Measurements from ENCODE around the gene OR51V1.
"Not testable (repeated sequence)": the region's sequence is repeated elsewhere in the genome, so short reads cannot be mapped to it uniquely, and the experiment has no call there.

OR51V1 gene

DNA sequence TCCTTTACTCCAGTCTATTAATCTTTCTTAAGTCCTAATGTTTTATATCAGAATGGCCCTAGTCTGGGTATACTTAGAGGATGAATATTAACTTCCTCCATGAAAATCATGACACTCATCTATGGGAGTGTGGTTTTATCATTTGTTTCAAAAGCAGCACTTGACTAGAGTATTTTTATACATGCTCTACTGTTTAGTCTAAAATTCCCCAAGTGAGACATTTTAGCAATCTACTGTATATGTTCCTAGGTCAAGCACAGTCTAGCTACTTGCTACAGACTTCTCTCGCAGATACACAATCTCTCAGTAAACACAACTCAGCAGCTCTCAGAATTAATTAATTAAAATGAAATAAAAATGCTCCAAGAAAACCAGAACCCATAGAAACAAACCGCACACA lies 29.3 kb upstream of the OR51V1 start:
- no peak for DNase-seq

DNA sequence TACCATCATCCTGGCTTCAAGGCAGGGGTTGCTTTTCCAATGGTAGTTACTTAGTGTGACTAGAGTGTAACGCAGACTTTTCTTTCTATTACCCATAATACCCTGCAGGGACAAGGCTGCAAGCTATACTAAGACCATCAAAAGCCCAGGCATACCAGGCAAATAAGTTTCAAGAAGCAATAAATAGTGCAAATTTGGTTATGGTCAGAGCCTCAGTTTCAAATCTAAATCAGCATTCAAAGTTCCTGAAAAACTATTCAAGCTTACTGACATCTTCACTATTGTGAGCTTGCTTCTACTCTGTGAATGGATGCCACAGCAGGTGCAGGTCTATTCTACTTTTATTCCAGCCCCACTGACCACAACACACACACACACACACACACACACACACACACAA lies 28.9 kb upstream of the OR51V1 start:
- DNase-seq, result no peak

DNA sequence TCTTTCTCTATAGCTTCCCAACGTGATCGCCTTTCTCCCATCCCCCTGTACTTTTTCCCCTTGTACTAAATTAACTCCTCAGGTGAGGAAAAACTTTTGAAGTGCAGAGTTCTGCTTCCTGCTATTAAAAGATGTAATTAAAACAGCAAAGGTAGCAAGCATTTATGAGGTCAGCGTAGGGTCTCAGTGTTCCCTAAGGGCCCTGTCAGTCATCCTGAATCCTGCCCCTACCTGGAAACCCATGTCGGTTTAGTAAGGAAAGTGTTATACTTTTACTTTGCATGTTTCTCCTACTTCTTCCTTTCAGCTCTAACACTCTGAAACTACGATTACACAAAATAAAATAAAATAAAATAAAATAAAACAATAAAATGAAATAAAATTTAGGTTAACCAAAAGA lies 27.6 kb upstream of the OR51V1 start:
- DNase-seq, result no peak

DNA sequence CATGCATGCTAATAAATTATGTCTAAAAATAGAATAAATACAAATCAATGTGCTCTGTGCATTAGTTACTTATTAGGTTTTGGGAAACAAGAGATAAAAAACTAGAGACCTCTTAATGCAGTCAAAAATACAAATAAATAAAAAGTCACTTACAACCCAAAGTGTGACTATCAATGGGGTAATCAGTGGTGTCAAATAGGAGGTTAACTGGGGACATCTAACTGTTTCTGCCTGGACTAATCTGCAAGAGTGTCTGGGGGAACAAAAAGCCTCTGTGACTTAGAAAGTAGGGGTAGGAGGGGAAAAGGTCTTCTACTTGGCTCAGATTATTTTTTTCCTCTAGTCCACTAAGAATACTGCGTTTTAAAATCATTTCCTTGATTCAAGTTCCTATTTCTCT lies 27.2 kb upstream of the OR51V1 start:
- DNase-seq, result no peak

DNA sequence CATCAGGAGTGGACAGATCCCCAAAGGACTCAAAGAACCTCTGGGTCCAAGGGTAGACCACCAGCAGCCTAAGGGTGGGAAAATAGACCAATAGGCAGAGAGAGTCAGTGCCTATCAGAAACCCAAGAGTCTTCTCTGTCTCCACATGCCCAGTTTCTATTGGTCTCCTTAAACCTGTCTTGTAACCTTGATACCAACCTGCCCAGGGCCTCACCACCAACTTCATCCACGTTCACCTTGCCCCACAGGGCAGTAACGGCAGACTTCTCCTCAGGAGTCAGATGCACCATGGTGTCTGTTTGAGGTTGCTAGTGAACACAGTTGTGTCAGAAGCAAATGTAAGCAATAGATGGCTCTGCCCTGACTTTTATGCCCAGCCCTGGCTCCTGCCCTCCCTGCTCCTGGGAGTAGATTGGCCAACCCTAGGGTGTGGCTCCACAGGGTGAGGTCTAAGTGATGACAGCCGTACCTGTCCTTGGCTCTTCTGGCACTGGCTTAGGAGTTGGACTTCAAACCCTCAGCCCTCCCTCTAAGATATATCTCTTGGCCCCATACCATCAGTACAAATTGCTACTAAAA lies 26.3 kb upstream of the OR51V1 start, which contains the start of gene HBB:
HBB (minus strand) TSS at position 340 of the 579 bp plus-strand sequence; CDS start at position 290, 50 bp downstream.
- no peak for DNase-seq

DNA sequence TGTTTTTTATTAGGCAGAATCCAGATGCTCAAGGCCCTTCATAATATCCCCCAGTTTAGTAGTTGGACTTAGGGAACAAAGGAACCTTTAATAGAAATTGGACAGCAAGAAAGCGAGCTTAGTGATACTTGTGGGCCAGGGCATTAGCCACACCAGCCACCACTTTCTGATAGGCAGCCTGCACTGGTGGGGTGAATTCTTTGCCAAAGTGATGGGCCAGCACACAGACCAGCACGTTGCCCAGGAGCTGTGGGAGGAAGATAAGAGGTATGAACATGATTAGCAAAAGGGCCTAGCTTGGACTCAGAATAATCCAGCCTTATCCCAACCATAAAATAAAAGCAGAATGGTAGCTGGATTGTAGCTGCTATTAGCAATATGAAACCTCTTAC lies 25.0 kb upstream of the OR51V1 start:
- no peak for DNase-seq

DNA sequence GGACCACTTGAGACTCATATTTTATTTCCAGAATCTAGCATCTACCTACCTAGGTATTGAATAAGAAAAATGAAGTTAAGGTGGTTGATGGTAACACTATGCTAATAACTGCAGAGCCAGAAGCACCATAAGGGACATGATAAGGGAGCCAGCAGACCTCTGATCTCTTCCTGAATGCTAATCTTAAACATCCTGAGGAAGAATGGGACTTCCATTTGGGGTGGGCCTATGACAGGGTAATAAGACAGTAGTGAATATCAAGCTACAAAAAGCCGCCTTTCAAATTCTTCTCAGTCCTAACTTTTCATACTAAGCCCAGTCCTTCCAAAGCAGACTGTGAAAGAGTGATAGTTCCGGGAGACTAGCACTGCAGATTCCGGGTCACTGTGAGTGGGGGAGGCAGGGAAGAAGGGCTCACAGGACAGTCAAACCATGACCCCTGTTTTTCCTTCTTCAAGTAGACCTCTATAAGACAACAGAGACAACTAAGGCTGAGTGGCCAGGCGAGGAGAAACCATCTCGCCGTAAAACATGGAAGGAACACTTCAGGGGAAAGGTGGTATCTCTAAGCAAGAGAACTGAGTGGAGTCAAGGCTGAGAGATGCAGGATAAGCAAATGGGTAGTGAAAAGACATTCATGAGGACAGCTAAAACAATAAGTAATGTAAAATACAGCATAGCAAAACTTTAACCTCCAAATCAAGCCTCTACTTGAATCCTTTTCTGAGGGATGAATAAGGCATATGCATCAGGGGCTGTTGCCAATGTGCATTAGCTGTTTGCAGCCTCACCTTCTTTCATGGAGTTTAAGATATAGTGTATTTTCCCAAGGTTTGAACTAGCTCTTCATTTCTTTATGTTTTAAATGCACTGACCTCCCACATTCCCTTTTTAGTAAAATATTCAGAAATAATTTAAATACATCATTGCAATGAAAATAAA lies 24.3 kb upstream of the OR51V1 start:
- no peak for DNase-seq

DNA sequence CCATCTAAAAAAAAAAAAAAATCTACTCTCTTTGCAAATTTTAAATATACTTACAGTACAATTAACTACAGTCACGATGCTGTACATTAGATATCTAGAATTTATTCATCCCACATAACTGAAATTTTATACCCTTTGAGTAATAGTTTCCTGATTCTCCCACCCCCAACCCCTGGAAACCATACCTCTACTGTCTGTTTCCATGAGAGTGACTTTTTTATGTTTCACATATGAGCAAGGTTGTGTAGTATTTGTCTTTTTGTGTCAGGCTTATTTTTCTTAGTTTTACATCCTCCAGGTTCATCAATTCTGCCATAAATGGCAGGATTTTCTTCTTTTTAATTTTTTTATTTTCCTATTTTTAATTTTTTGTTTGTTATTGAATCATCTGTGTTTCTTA lies 23.2 kb upstream of the OR51V1 start:
- DNase-seq, result no peak

DNA sequence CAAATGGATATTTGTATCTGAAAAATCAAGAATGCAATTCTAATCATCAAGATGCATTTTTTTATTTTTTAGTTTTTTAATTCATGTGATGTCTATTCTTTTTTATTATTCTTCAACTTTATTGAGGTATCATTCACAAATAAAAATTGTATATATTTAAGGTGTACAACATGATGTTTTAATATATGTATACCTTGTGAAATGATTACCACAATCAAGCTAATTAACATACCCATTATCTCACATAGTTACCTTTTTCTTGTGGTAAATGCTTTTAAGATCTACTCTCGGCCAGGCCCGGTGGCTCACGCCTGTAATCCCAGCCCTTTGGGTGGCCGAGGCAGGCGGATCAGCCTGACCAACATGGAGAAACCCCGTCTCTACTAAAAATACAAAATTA lies 22.7 kb upstream of the OR51V1 start:
- DNase-seq, result no peak

DNA sequence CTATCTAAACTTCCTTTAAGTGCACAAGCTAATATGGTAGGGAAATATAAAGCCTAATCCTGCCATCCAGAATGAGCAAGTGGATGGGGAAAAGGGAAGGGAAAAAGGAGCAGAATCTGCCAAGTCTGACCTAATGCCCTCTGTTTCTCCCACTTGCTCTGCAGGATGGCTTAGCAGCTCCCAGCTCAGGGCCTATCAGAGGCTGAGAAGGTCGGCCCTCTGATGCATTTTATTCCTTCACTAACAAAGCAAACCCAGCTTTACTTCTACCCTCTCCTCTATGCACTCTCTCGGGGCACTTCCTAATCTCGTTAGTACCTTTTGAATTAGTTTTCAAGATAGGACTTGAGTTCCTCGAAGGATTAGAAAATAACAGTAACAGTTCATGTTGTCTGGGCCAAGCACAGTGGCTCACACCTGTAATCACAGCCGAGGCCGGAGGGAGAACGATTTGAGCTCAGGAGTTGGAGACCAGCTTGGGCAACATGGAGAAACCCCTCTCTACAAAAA lies 9.9 kb upstream of the OR51V1 start:
- DNase-seq, result no peak

DNA sequence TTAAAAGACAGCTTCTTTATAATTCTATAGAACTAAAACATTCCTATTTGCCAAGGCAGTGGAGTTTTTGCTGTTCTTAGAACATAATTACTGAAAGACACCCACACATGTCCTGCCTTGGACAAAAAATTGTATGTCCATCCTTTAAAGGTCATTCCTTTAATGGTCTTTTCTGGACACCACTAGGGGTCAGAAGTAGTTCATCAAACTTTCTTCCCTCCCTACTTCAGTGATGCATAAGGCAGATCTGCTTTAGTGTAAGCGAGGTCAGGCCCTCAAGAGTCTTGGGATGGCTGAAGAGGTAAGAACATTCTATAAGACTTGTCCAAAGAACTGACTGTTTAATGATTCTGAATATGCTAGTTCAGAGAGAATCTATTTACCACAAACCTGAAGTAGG lies 4.3 kb upstream of the OR51V1 start:
- no peak for DNase-seq

DNA sequence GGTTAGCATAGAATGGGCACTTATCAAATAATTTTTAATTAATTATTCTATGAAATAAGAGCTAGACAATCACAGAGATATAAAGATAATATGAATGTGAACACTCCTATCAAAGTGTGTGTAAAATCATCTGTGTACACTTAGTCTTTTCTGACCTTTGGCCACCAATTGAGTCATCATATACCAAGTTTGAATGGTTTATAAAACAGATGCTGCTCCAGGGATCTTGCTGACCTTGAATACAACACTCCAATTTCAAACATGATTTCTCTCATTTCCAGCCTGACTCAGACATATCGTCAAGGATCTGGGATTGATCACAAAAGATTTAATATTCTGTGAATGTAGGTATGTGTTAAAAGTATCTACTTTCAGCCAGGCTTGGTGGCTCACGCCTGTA lies 2.9 kb upstream of the OR51V1 start:
- DNase-seq, result no peak

DNA sequence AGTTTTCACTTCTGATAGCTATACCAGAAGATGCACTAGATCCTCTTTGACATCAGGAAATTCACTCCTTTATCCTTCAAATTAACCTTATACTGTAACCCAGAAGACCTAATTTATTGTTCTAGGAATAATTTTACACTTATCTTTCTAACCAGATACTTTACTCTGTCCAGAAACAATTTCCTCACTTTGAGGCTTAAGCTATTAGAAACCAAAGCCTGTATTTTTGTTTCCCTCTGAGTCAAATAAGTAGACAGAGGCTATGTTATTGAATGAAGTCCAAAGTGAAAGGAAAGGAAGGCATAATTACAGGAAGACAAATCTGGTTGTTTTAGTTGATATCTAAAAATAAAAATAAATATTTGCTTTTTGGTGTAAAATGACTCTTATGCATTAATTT lies 2.2 kb downstream of the OR51V1 start:
- no peak for DNase-seq

DNA sequence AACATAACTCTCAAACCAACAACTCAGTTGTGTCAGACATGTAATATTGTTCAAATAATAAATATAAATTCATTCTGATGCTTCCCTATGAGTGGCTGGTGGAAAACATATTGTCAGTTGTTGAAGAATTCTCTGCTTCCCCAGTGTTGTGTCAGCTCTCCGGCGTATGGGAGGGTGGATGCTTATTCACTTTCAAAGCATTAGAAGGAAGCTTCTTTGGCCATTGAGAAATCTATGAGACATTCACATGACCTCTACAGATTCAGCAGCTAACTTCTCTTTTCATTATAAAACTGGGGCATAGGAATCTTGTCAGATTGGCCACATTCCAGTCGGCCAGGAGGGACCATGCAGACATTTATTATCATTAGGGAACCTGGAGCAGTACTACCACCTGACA lies 2.9 kb downstream of the OR51V1 start:
- DNase-seq, result no peak

DNA sequence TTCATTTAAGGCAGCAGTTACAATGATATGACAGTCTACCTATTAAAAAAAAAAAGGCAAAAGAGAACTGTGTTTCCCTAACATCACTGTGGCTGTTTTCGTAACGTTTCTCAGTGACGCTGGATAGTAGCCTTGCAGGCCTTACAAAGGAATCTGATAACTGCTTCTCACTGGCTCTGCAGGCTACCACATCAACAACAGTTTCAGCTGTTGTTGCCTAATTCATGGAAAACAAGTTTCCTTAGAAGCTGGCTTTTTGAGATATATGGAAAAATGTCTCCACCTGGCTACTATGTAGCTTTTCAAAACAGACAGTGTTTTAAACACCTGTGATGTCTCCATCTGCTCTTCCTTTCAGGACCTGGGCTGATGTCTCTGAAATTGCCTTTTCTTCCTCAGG lies 3.8 kb downstream of the OR51V1 start:
- no peak for DNase-seq

DNA sequence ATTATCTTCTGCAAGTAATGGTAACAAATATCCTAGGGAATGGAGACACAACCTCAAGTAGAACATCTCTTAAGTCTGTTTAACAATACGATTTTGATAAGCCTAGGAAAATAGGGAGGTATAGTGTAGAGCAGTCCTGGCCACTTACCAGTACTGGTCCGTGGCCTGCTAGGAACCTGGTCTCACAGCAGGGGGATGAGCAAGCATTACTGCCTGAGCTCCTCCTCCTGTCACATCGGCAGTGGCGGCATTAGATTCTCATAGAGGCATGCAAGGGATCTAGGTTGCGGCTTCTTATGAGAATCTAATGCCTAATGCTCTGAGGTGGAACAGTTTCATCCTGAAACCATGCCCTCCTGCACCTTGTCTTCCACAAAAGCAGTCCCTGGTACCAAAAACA lies 4.4 kb downstream of the OR51V1 start:
- no peak for DNase-seq

DNA sequence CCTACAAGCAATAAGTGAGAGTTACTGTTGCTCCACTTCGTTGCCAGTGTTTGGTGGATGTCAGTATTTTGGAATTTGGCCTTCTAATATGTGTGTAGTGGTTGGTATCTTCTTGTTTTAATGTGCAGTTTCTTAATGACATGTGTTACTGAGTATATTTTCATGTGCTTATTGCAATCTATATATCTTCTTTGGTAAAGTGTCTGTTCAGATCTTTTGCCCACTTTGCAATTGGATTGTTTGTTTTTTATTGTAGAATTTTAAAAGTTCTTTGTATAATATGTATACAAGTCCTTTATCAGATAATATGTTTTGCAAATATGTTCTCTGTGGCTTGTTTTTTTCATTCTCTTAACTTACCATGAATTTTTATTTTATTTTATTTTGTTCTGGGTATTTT lies 7.7 kb downstream of the OR51V1 start:
- DNase-seq, result no peak

DNA sequence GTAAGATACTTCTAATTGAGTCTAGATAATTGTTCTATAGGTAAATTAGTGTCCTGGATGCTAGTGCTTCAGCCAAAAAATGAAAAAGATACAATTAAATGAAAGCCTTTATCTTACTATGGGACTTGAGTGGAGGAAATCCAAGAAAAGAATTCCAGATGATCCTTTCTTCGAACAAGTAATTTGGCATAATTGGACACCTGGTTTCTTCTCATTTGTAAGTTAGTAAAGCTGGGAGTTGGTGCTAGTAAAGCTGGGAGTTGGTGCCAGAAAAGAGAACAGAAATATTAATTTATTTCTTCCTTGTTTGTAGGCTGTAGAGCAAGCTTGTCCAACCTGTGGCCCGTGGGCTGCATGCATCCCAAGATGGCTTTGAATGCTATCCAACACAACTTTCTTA lies 12.3 kb downstream of the OR51V1 start:
- DNase-seq, result no peak

DNA sequence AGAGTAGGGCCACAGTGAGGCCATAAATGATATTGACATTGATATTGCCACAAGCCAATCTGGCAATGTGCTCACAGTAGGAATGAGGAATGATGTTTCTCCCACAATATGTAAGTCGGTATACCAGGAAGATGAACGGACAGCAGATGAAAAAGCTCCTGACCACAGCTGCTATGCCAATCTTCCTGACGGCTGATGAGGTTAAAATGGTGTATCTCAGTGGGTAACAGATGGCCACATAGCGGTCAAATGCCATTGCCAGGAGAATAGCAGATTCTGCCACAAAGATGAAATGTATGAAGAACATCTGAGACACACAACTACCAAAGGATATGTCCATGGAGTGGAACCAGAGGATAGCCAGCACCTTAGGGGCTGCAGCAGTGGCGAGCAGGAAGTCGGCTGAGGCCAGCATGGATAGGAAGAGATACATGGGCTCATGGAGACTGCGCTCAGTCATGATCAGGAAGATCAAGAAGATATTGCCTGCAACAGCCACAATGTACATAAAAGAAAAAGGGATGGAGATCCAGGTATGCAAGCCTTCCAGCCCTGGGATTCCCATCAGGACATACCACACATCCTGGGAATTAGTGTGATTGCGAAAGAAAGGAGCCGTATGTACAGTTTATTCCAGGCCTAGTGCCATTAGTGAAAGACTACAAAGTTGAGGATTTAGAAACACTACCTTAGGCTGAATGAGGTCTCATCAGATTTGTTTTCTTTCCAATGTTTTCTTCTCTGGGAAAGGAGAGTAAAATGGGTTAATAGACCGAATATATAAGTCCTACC lies 22.2 kb downstream of the OR51V1 start:
- no peak for DNase-seq

DNA sequence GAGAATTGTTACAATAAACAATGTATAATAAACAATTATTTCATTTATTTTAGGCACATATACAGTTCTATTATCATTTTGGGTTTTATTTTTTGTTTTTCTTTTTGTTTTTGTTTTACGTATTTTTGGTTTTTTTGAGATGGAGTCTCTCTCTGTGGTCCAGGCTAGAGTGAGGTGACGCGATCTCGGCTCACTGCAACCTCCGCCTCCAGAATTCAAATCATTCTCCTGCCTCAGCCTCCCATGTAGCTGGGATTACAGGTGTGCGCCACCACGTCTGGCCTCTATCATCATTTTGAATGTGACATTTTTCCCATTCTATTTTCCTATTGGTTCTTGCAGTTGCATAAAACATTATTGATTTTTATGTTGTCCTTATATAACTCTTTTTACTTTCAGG lies 25.5 kb downstream of the OR51V1 start:
- DNase-seq, result no peak

DNA sequence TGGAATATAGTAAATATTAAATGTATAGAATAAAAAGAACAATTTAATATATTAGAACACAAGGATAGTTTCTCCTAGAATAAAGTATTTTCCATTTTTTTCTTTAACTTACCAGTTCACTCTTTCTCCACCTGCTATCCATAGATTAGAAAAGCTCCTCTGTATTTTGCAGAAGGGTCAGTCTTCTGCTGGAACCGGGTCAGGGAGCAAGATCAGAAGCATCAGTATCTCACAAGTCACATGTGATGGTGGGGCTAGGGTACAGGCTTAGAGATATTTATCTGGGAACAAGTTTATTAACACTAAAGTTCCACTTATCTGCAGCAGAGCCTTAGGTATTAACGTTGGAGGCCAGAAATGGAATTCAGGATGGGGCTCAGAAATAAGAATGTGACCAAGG lies 28.6 kb downstream of the OR51V1 start:
- DNase-seq, result no peak

DNA sequence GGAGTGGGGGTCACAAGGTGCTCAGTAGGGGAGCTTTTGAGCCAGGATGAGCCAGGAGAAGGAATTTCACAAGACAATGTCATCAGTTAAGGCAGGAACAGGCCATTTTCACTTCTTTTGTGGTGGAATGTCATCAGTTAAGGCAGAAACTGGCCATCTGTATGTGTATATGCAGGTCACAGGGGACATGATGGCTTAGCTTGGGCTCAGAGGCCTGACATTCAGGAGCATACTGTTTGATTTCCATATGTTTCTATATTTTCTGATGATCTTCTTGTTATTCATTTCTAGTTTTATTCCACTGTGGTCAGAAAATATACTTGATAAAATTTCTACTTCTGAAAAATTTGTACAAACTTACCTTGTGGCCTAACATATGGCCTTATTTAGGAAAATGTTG lies 34.6 kb downstream of the OR51V1 start:
- DNase-seq, result not testable (repeated sequence)

DNA sequence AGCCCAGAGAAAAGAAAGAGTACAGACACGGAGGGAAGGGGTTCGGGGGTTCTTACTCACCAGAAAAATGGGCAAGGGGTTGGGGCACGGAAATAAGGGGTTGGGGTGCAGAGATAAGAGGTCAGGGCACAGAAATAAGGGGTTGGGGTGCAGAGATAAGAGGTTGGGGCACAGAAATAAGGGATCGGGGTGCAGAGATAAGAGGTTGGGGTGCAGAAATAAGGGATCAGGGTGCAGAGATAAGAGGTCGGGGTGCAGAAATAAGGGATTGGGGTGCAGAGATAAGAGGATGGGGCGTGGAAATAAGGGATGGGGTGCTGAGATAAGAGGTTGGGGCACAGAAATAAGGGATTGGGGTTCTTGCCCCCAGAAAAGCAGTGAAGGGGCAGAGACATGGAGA lies 35.7 kb downstream of the OR51V1 start:
- DNase-seq, result not testable (repeated sequence)

DNA sequence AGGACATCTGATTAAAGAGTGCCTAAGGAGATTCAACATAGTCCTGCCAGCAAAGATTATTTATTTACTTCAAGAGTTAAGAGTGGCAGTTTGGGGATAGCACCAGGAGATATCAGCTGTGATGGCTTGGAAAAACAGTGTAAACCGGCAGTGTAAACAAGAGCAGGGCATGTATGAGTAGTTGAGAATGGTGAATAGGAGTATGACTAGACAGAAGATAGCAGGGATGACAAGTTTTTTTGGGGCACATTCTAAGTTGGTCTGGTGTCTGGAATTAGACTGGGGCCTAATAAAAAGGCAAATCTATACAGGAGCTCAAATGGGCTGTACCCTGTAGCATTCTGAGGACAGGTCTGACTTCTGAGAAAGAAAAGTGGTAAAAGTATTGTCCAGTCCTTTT lies 39.4 kb downstream of the OR51V1 start:
- DNase-seq, result not testable (repeated sequence)

Data from activated naive CD4-positive, alpha-beta T cell treated with anti-CD3 and anti-CD28 coated beads, Interleukin-2, amount 50 U/mL, for 16 hours (primary cell).